Peyer's patch (tissue), 4 donors: ENCODE data around the gene GPR183.

Source experiments
- POLR2A ChIP-seq, 2 donors: fragments of 450-650 bp; IDR thresholded peaks; one replicate each; pipeline ENCODE4 v1.5.1; 2017; ENCODE audit warnings: antibody characterized with exemption in 2 of 2, mild to moderate bottlenecking in 2 of 2, moderate library complexity in 2 of 2
- TF ChIP-seq, protein P1 (sequence below), 6 experiments: fragments of 450-650 bp in 4 of 6; fragments of 200-600 bp in 2 of 6; sonication (generic) in 1 of 6; IDR thresholded peaks; one replicate each; pipeline ENCODE4 v1.5.1; 2017 to 2019; ENCODE audit warnings: antibody characterized with exemption in 6 of 6, mild to moderate bottlenecking in 3 of 6, moderate library complexity in 1 of 6

GRCh38 chr13:99335603-99336002 lies 28.4 kb upstream of the GPR183 start:
- TF ChIP-seq, protein P1, sequence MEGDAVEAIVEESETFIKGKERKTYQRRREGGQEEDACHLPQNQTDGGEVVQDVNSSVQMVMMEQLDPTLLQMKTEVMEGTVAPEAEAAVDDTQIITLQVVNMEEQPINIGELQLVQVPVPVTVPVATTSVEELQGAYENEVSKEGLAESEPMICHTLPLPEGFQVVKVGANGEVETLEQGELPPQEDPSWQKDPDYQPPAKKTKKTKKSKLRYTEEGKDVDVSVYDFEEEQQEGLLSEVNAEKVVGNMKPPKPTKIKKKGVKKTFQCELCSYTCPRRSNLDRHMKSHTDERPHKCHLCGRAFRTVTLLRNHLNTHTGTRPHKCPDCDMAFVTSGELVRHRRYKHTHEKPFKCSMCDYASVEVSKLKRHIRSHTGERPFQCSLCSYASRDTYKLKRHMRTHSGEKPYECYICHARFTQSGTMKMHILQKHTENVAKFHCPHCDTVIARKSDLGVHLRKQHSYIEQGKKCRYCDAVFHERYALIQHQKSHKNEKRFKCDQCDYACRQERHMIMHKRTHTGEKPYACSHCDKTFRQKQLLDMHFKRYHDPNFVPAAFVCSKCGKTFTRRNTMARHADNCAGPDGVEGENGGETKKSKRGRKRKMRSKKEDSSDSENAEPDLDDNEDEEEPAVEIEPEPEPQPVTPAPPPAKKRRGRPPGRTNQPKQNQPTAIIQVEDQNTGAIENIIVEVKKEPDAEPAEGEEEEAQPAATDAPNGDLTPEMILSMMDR (IDR thresholded peaks at IDR 0.05), result no peak
- no peak for TF ChIP-seq POLR2A (IDR thresholded peaks at IDR 0.05)
